Gastrocnemius medialis (tissue), 4 donors: Measurements from ENCODE around the gene ATG7.

Source experiments
- CTCF ChIP-seq, 5 experiments: fragments of 450-650 bp in 3 of 5; fragments of 200-600 bp in 2 of 5; sonication (generic) in 2 of 5; IDR thresholded peaks in 4 of 5; conservative IDR thresholded peaks in 1 of 5; 1 replicate in 4 of 5; 2 replicates in 1 of 5; pipeline ENCODE4 v1.5.1; 2016 to 2019; ENCODE audit warnings: antibody characterized with exemption in 5 of 5, mild to moderate bottlenecking in 3 of 5, moderate library complexity in 3 of 5
- POLR2A ChIP-seq, 2 donors: fragments of 450-650 bp; IDR thresholded peaks; one replicate each; pipeline ENCODE4 v1.6.1; 2017; ENCODE audit warnings: antibody characterized with exemption in 2 of 2, mild to moderate bottlenecking in 2 of 2, moderate library complexity in 2 of 2

GRCh38 chr3:11549580-11550140 lies 277.5 kb downstream of the ATG7 start:
- TF ChIP-seq CTCF (IDR thresholded peaks at IDR 0.05 in 4 of 5, conservative IDR thresholded peaks at IDR 0.05 in 1 of 5), result no peak
- TF ChIP-seq POLR2A (IDR thresholded peaks at IDR 0.05), result no peak
